ENCODE data around the gene PNKP.

Gene PNKP

DNA sequence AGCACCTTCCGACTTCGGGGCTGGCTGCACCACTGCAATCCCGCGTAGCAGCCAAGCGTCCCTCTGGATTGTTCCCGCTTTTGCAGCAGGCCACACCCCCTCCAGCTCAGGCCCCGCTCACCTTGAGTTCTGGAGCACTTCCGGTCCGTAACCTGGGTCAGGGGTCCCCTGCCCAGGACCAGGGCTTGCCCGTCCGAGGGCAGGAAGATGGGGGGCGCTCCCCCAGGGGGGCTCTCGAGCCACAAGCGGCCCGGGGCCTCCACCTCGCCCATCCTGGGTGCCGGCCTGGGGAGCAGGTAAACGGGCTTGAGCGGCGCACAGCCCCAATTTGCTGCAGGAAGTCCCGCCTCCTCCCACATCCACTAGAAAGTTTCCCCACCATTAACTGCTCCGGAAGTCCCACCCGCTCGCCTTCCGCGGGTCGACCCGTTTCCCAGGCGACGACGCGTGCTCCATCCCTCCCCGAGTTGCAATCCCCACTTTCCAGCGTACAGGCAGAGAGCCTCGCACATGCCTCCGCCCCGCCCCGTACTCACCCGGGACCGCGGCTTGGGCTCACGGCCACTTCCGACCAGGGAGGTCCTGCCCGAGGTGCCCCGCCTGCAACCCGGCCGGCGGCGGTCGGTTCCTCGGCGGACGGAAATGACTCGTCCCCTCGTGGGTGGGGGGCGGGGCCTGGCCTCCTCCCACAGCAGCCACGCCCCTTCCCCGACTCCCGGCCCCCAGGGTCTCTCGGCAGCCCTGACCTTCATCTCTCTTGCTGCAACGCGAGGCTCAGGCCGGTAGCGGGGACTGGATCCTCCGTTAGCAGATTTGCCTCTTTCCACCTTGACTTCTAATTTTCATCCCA is at the start of gene PNKP:
TSS of gene PNKP (minus strand) at position 644 of the 850 bp plus-strand sequence. CDS start at position 272, 372 bp downstream.
- peak; percentile 67 to 90 for DNase-seq (ENCODE audit: low read depth in 1 of 2, low spot score in 1 of 2)

DNA sequence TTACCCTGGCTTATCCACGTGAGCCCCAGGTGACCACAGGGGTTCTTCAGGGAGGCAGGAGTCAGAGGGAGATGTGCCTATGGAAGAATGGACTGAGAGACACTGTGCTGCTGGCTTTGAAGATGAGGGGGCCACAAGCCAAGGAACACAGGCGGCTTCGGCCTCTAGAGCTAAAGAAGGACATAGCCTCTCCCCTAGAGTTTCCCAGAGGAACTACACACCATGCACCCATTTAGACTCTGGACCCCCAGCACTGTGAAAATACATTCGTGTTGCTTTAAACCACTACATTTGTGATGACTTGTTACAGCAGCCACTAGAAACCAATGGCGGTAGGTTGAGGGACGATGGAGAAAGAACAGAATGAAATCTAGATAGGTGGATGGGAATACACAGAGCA is 47.9 kb upstream of the PNKP start:
- DNase-seq (ENCODE audit: low read depth in 1 of 2, low spot score in 1 of 2), result no peak

DNA sequence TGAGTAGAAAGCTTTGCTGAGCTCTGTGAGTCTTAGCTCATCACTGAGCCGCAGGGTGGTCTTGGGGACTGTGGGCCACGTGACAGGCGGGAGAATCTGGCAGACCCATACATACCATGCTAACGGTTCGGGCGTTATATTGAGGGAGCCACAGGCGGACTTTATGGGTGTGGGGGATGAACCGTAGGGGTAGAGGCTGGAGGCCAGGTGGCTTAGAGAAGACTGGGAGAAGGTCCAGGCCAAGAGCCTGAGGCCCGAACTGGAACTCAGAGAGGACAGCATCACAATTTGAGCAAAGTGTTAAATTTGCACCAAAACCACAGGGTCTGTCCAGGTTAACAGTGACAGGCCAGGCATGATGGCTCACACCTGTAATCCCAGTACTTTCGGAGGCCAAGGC is 46.3 kb upstream of the PNKP start:
- no peak for DNase-seq (ENCODE audit: low read depth in 1 of 2, low spot score in 1 of 2)

DNA sequence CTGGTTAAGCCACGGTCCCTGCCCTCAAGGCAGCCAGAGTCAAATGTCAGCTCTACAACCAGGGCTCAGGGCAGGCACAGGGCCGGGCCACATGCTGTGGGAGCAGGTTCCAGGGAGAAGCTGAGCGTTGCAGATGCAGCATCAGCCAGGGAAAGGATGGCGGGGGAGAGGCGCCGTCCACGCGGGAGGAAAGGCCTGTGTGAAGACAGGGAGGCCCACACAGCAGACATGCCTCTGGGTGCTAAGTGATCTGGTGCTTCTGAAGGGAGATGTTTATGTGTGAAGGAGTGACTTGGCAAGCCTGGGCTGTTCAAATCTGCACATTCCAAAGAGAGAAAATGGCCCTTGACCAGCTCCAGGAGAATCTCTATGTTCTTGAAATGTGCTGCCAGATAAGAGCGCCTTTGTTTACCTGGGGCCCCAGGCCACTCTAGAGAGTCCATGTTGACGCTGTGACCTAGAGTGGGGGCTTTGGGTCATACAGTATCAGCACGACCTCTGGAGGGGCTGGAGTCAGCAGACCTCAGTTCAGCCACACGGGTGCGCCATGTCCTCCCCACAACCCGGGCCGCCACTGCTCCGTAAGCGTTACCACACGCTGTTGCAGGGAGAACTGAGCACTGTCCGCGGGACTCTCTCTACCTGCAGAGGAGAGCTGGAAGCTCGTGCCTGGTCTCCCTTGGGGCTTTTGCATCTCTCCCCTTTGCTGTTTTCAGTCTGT is 45.7 kb upstream of the PNKP start:
- DNase-seq (ENCODE audit: low read depth in 1 of 2, low spot score in 1 of 2), result no peak

DNA sequence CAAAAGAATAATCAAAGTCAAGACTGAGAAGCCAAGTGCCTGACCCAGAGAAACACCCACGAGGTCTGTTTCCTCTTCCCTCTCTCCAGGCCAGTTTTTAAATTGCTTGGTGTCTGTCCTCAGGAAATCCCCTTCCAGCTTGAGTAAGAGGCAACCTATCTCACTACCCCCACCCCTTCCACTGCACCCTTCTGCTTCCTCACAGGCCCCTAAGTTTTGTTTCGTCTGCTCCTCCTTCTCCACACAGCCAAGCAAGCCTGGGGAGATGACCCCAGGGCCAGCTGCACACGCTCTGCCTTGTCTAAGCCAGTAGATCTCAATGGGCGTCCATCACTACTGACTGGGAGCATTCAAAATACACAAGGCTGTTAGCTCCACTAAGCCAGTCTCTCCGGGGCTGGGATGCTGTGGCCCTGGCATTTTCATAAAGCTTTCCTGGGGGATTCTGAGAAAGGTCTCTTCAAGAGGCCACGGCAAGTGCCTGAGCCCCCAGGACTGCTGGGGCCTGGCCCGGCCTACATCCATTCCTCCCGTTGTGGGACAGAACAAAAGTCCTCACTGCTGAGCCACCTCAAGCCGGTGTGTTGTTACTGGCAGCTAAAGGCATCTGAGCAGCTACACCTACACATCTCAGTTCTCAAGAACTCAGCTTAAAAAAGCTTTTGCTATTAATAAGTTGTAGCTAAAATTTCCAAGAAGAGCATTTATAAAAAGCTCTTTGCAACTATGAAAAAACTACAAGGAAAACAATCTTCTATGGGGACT is 44.2 kb upstream of the PNKP start:
- DNase-seq (ENCODE audit: low read depth in 1 of 2, low spot score in 1 of 2), result no peak

DNA sequence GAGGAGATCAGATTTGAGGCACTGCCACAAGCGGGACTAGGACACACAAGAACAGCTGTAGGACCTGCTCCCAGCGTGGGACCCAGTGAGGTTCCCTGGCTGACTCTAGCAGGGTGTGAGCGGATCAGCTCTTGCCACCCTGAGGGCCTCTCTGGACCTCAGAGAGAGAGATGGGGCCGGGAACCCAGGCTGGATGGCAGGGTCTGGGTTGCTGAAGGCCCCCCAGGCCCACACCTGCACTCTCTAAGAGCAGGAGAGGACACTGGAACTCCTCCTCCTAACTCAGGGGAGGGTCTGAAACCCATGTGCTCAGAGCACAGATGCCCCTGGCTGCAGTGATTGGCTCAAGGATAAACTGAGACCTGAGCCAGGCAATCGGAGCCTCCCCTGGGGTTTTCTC is 42.8 kb upstream of the PNKP start:
- no peak for DNase-seq (ENCODE audit: low read depth in 1 of 2, low spot score in 1 of 2)

DNA sequence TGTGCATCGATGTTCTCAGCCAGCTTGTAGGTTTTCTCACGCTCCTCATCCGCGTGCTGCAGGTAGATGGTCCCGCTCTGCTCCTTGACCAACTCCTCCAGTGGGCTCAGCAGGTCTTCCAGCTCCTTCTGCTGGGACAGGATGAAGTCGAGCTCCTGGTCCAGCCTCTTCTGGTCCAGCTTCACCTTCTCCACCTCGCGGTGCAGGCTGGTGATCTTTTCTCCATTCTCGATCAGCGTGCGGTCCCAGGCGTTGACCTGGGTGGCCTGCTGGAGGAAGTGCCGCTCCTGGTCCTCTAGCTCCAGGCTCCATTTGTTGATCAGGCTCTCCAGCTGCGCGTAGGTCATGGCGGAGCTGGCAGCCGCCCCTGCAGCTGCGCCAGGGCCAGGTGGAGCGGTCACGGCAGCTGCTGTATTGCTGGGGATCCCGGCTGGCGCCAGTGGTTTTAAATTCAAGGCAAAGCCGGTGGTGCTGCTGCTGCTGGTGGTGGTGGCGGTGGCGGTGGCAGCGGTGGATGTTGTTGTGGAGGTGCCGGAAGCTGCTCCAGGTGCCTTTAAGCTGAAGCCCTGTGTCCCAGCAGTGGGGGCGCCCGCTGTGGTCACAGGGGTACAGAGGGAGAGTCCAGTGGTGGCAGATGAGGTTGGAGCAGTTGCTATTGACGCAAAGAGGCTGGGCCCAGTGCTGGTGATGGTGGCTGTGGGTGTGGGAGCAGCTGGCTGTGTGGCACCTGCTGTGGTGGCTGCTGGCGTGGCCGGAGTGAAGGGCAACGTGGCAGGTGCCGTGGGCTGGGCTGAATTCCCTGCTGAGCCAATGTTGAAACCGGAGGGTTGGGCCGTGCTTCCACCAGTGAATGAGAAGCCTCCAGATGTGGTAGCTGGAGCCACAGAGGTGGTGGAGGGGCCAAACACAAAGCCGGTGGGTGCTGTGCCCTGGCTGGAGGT is 41.4 kb upstream of the PNKP start:
- DNase-seq (ENCODE audit: low read depth in 1 of 2, low spot score in 1 of 2), result no peak

DNA sequence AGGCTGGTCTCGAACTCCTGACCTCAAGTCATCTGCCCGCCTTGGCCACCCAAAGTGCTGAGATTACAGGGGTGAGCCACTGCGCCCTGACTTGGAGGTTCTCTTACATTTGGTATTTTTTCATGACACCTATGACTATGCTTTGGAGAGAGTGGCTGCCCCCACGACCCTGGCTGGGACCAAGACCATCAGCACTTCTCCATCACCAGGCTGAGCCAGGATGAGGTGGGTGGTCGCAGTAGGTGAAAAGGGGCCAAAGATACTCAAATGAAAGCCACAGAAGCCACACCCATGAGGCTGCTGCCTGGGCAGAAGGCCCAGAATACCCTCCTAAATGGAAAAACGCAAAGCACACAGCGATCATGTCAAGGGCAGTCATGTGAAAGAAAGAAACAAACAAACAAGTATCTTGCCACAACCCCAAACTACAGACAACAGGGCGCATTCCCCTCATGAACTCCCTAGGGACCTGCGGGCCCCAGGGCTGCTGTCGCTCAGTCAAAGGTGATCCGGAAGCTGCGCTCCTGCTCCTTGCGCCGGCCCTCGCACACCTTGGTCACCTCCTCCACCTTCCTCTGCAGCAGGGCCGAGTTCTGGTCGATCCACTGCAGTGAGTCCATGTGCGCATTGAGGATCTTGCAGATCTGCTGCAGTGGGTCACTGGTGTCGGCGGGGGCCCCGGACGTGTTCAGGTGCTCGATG is 40.5 kb upstream of the PNKP start:
- DNase-seq (ENCODE audit: low read depth in 1 of 2, low spot score in 1 of 2), result no peak

DNA sequence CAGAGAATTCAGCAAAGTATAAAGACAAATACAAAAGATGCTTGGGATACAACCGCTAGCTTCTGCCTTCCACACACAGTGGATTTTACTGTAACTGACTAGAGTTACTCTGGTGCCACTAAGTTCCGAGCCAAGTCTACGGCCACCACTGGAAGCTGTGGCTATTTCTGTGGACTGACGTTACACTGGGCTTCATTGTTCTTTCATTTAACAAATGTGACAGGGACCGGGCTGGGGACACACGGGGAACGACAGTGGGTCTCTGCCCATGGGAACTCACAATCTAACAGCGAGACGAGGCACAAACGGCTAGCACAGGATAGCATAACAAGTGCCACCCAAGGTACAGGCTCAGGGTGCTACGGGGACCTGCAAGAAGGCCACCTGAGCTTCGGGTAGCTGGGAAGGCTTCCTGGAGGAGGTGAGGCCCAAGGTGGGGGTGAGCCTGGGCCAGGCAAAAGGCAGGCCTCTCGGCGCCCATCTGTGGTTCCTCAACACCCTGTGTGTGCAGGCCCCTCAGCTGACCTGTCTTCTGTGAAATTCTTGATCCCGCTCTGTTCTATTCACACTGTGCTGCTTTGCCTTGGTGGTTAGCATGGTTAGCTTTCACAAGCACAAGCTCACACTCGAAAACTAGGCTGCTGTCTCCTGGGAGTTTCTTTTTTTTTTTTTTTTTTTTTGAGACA is 39.6 kb upstream of the PNKP start:
- no peak for DNase-seq (ENCODE audit: low read depth in 1 of 2, low spot score in 1 of 2)

DNA sequence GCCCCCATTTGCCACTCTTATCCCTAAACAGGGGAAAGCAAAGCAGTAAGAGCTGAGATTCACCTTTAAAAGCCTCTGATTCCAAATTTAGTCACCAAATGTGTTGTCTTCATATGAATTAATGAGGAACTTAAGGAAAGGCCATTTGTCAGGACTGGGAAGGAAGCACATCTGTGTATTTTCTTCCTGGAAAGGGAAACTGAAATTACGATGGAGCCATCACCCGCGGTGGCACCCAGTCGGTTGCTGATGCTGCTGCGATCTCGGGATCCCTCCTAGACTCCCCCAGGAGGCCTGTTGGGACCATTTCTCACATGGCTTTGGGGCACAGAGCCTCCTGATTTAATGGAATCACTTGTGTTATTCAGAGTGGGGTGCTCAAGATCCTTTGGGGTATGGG is 36.8 kb upstream of the PNKP start:
- DNase-seq (ENCODE audit: low read depth in 1 of 2, low spot score in 1 of 2), result no peak

DNA sequence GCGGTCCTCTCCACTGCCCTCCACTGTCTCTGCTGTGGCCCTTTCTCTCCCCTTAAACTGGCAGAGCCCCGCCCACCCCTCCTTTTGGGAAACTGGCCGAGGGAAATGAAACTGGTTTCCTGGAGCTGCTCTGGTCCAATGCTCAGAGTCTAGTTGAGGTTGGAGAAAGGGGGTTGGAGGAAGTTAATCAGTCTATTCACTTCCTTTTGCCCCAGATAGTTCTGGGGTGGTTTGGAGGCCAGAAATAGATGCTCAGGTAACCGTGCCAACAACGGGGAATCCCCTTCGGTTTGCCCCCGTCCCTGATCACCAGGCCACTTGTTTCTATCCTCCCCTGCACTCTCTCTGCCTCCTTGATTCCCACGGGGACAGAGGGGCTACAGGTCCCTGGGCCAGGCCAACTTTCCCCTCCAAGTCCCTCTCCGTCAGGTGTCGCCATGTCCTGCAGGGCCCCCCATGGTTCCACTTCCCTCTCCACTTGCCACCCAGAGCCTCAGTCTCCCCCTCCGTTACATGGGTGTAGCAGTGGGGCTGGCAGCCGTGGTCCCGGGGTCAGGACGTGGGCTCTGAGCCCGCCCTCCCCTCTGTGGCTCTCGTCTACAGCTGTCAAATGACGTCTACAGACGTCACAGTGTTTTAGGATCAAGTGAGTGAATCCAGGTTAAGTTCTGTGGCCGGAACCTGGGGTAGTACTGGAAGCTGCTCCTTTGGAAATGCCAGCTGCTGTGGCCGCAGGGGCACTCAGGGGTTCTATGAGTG is 29.7 kb upstream of the PNKP start, which contains the start of gene IL4I1:
TSS of gene IL4I1 (minus strand) at position 25 of the 759 bp plus-strand sequence. CDS start 727 bp downstream, outside the sequence.
- peak; percentile 37 to 45 for DNase-seq (ENCODE audit: low read depth in 1 of 2, low spot score in 1 of 2)

DNA sequence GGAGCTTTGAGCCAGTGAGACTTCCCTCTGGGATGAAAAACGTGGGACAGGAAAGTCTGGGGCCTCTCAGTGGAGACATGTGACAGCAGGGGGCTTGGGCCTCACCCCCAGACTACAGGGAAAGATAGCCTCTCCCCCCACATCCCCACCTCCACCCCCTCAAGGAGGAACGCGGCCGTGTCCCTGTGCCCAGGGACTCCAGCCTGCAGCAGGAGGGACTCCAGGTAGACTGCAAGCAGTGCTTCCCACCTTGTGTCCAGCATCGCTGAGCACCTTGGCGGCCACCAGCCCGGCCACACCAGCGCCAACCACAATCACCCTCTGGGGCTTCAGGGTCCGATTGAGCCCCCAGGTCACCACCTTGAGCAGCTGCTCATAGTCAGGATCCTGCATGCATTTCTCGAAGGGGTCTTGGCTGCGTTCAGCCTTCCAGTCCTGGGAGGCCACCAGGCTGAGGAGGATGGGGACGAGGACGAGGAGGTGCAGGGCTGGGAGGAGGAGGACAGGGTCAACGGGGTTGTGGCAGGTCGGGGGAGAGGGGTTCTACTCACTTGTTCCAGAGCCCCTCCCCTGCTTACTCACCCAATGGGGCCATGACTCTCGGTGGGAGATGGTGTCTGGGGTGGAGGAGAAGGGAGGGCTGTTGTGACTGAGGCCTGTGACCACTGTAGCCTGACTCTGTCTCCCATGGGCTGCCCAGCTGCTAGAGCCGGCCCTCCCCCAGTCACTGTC is 28.4 kb upstream of the PNKP start:
- no peak for DNase-seq (ENCODE audit: low read depth in 1 of 2, low spot score in 1 of 2)

DNA sequence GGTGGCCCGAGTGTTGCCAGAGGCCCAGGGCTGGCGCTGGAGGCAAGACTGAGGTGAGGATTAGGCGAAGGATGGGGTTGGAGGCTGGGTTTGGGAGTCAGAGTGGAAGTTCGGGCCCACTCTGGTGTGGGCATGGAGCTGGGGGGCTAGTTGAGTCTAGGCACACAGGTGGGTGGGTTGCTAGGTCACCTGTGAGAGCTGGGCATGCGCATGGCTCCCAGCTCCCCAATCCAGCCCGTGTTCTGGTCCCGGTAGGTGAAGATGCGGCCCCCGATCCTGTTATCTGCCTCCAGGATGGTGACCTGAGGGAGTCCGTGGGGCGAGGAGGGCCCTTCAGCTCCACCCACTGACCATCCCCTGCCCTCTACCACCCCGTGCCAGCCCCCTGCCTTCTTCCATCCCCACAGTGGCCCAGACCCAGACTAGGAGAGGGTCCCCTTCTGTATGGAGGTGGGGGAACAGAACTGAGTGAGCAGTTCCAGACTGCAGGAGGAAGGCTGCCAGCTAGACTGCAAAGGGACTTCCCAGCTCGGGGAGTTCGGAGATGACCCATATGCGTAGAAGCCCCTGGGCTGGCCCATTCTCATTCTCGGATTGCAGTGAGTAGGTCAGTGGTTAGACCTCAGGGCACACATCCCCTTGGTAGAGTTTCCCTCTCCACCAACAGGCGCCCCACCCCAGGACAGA is 27.6 kb upstream of the PNKP start:
- no peak for DNase-seq (ENCODE audit: low read depth in 1 of 2, low spot score in 1 of 2)

DNA sequence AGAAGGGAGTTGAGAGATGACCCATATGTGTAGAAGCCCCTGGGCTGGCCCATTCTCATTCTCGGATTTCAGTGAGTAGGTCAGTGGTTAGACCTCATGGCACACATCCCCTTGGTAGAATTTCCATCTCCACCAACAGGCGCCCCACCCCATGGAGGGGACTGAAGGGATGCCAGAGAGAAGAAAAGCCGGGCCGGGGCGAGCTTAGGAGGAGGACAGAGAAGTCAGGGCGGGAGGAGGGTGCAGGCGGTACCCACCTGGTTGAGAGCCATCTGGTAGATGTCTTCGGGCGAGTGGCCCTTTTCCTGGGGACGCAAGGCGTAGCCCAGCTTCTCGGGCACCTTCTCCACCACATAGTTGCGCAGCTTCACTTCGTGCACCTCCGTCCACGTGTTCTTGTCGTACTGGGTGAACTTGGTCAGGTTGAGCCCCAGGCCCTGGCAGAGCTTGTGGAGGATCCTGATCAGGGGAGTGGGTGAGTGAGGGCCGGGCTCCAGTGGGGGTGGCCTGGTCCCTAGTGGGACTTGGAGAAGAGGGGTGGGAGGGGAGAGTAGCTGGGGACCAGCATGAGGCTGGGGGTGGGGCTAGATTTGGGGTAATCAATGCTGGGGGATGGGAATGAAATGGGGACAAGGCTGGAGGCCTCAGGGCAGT is 26.8 kb upstream of the PNKP start:
- no peak for DNase-seq (ENCODE audit: low read depth in 1 of 2, low spot score in 1 of 2)

DNA sequence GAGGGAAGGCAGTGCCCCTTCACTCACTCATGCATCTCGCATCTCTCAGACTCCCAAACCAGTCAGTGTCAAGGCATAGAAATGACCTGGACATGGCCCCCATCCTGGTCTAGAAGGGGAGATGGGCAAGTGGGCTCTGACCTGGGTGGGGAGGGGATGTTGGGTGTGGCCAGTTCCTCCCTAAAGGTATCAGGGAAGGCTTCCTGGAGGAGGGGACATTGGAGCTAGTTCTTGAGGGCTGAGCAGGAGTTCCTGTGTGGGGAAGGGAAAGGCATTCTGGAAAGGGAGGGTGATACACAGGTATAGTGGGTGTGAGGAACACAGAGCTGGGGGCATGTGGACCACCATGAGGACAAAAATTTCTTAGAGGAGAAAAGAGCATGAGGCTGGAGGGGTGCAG is 25.3 kb upstream of the PNKP start:
- DNase-seq (ENCODE audit: low read depth in 1 of 2, low spot score in 1 of 2), result no peak

DNA sequence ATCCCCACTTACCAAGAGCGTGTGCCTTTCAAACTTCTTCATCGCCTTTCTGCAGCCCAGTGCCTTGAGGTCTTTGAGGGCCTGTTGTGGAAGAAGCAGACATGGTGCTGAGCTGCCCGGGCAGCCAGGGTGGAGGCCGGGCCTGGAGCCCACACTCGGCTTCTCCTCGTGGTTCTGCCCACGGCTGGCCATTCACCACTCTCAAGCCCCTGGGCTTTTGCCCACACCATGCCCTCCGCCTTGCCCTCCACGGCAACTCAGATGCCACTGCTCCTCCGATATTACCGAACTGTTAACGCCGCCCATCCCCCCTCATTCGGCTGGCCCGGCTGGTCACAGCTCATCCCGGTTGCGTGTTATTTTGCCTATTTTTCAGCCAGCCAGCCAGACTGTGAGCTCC is 24.0 kb upstream of the PNKP start:
- no peak for DNase-seq (ENCODE audit: low read depth in 1 of 2, low spot score in 1 of 2)

Measured in stimulated activated CD4-positive, alpha-beta T cell treated with anti-CD3 and anti-CD28 coated beads, Interleukin-15, amount 100 ng/mL, for 1 hour (primary cell).